A549 (cell line): ENCODE results near the gene STAC.

Experiments used
- CBX2 ChIP-seq: fragments of 200-600 bp; sonication (generic); IDR thresholded peaks from 2 replicates; pipeline ENCODE4 v1.6.1; 2016; ENCODE audit warnings: low read depth, mild to moderate bottlenecking, borderline replicate concordance
- KDM1A ChIP-seq: fragments of 200-600 bp; sonication (generic); IDR thresholded peaks from 2 replicates; pipeline ENCODE4 v1.6.1; 2016; ENCODE audit warnings: low read depth, mild to moderate bottlenecking
- MAZ ChIP-seq: fragments of 150-350 bp; IDR thresholded peaks from 2 replicates; pipeline ENCODE4 v1.6.1; 2014; ENCODE audit warnings: antibody characterized with exemption, low read depth, low read length, borderline replicate concordance
- POLR2A ChIP-seq: IDR thresholded peaks from 2 replicates; pipeline ENCODE4 v1.6.1; 2012; ENCODE audit warnings: mild to moderate bottlenecking, low read length
- TF ChIP-seq, protein P1 (sequence below): IDR thresholded peaks from 2 replicates; pipeline ENCODE4 v1.6.1; 2012; ENCODE audit warnings: low read depth, borderline replicate concordance
- TF ChIP-seq, protein P2 (sequence below): fragments of >200 bp; sonication (Bioruptor Twin); formaldehyde crosslinking; IDR thresholded peaks from 3 replicates; pipeline ENCODE4 v1.5.1; 2016

DNA sequence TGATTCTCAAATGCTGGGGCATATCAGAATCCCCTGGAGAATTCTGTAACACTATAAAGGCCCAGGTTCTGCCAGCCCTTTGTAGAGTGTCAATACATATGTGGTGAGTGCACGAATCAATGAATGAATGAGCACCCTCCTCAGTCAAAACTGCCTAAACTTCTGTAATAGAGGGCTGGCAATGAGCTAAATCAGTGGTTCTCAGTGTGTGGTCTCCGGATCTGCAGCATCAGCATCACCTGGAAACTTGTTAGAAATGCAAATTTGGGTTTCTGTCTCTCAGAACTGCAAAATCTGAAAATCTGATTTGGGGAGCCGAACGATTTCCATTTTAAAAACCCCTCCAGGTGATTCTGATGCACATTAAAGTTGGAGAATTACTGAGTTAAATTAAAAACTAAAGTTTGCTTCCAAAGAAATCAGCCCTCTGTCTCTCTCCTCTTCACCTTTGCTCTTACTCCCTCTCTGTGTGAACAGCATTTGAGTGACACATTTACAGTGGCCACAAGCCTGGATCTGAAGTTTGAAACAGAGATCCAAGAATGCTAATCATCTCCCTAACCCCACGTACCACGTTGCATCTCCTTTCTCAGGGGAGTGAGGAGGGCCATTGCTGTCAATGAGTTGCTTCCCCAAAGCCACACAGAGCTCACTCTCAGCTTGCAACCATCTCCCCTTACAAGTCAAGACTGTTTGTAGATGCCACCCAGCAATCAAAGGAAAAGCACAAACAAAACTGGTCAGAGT lies 109.5 kb downstream of the STAC start:
- TF ChIP-seq CBX2 (no peak), POLR2A (no peak), KDM1A (no peak), MAZ (no peak)
- TF ChIP-seq, protein P1, sequence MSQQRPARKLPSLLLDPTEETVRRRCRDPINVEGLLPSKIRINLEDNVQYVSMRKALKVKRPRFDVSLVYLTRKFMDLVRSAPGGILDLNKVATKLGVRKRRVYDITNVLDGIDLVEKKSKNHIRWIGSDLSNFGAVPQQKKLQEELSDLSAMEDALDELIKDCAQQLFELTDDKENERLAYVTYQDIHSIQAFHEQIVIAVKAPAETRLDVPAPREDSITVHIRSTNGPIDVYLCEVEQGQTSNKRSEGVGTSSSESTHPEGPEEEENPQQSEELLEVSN = no peak
- TF ChIP-seq, protein P2, sequence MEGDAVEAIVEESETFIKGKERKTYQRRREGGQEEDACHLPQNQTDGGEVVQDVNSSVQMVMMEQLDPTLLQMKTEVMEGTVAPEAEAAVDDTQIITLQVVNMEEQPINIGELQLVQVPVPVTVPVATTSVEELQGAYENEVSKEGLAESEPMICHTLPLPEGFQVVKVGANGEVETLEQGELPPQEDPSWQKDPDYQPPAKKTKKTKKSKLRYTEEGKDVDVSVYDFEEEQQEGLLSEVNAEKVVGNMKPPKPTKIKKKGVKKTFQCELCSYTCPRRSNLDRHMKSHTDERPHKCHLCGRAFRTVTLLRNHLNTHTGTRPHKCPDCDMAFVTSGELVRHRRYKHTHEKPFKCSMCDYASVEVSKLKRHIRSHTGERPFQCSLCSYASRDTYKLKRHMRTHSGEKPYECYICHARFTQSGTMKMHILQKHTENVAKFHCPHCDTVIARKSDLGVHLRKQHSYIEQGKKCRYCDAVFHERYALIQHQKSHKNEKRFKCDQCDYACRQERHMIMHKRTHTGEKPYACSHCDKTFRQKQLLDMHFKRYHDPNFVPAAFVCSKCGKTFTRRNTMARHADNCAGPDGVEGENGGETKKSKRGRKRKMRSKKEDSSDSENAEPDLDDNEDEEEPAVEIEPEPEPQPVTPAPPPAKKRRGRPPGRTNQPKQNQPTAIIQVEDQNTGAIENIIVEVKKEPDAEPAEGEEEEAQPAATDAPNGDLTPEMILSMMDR = no peak
